Mucosa of rectum (tissue), 2 donors: ENCODE measurements around the gene EIF4A3.

Experiments
- H3K27ac ChIP-seq, 2 donors: one replicate each; pipeline ENCODE4 v1.7.0; 2013; ENCODE audit warnings: inconsistent platforms in 2 of 2, low read depth in 2 of 2, low read length in 2 of 2
- H3K27me3 ChIP-seq, 2 donors: one replicate each; pipeline ENCODE4 v1.7.0; 2013; ENCODE audit warnings: low read length in 2 of 2; ENCODE audit not compliant: control insufficient read depth in 2 of 2, insufficient read depth in 2 of 2
- H3K36me3 ChIP-seq, 2 donors: one replicate each; pipeline ENCODE4 v1.7.0; 2013; ENCODE audit warnings: low read length in 2 of 2; ENCODE audit not compliant: control insufficient read depth in 2 of 2, insufficient read depth in 2 of 2
- H3K4me1 ChIP-seq, 2 donors: one replicate each; pipeline ENCODE4 v1.7.0; 2013; ENCODE audit warnings: low read length in 2 of 2, mild to moderate bottlenecking in 1 of 2; ENCODE audit not compliant: control insufficient read depth in 2 of 2, insufficient read depth in 2 of 2
- H3K4me3 ChIP-seq, 2 donors: one replicate each; pipeline ENCODE4 v1.7.0; 2013; ENCODE audit warnings: low read length in 2 of 2
- H3K9ac ChIP-seq, 2 donors: one replicate each; pipeline ENCODE4 v1.7.0; 2013; ENCODE audit warnings: low read length in 2 of 2, low read depth in 1 of 2, mild to moderate bottlenecking in 1 of 2
- H3K9me3 ChIP-seq, 2 donors: one replicate each; pipeline ENCODE4 v1.7.0; 2013; ENCODE audit warnings: low read length in 2 of 2; ENCODE audit not compliant: control insufficient read depth in 2 of 2
- donor health status: healthy.
- donor health status: Normal muscosa, but diverticular disease.

Gene EIF4A3

GRCh38 chr17:80124351-80124981 is 22.5 kb downstream of the EIF4A3 start:
- Histone ChIP-seq H3K36me3 (no peaks in the 10 kb centered on the region), H3K9ac (no peak overlapping the region), H3K27ac (no peak overlapping the region), H3K9me3 (no peaks in the 10 kb centered on the region), H3K27me3 (peaks cover 0 to 3% of the 10 kb centered on the region in 2 donors), H3K4me1 (no peaks in the 10 kb centered on the region), H3K4me3 (no peak overlapping the region)

GRCh38 chr17:80123791-80124190 is 23.1 kb downstream of the EIF4A3 start:
- no peaks in the 10 kb centered on the region for H3K9me3 ChIP-seq
- H3K4me3 ChIP-seq: no peak overlapping the region
- H3K27ac ChIP-seq: no peak overlapping the region
- no peaks in the 10 kb centered on the region for H3K36me3 ChIP-seq
- H3K27me3 ChIP-seq: peaks cover 0 to 3% of the 10 kb centered on the region in 2 donors
- no peaks in the 10 kb centered on the region for H3K4me1 ChIP-seq
- no peak overlapping the region for H3K9ac ChIP-seq

- H3K4me1 ChIP-seq: no peaks in the 10 kb centered on the region
- peaks cover 0 to 2% of the 10 kb centered on the region in 2 donors for H3K36me3 ChIP-seq
- no peaks in the 10 kb centered on the region for H3K9me3 ChIP-seq
- H3K9ac ChIP-seq: no peak overlapping the region
- no peak overlapping the region for H3K27ac ChIP-seq
- no peak overlapping the region for H3K4me3 ChIP-seq
- H3K27me3 ChIP-seq: peaks cover 0 to 3% of the 10 kb centered on the region in 2 donors
These were observed 23.9 kb downstream of the EIF4A3 start for GRCh38 chr17:80122926-80123505.

- Histone ChIP-seq H3K4me1 (no peaks in the 10 kb centered on the region), H3K27ac (no peak overlapping the region), H3K4me3 (no peak overlapping the region), H3K9me3 (no peaks in the 10 kb centered on the region), H3K9ac (no peak overlapping the region), H3K36me3 (peaks cover 0 to 2% of the 10 kb centered on the region in 2 donors), H3K27me3 (peaks cover 0 to 3% of the 10 kb centered on the region in 2 donors)
These were observed 24.8 kb downstream of the EIF4A3 start for GRCh38 chr17:80122026-80122575.

GRCh38 chr17:80119839-80120238 is 27.1 kb downstream of the EIF4A3 start:
- no peak overlapping the region for H3K9ac ChIP-seq
- H3K9me3 ChIP-seq: no peaks in the 10 kb centered on the region
- H3K4me3 ChIP-seq: no peak overlapping the region
- H3K4me1 ChIP-seq: no peaks in the 10 kb centered on the region
- no peak overlapping the region for H3K27ac ChIP-seq
- H3K36me3 ChIP-seq: peaks cover 0 to 2% of the 10 kb centered on the region in 2 donors
- H3K27me3 ChIP-seq: peaks cover 0 to 2% of the 10 kb centered on the region in 2 donors

- Histone ChIP-seq H3K27ac (no peak overlapping the region), H3K4me3 (no peak overlapping the region), H3K9me3 (no peaks in the 10 kb centered on the region), H3K36me3 (peaks cover 0 to 2% of the 10 kb centered on the region in 2 donors), H3K9ac (no peak overlapping the region), H3K27me3 (no peaks in the 10 kb centered on the region), H3K4me1 (no peaks in the 10 kb centered on the region)
These were observed 27.6 kb downstream of the EIF4A3 start for GRCh38 chr17:80119271-80119791.

- Histone ChIP-seq H3K36me3 (peaks cover 0 to 2% of the 10 kb centered on the region in 2 donors), H3K9me3 (no peaks in the 10 kb centered on the region), H3K27me3 (no peaks in the 10 kb centered on the region), H3K27ac (no peak overlapping the region), H3K9ac (no peak overlapping the region), H3K4me3 (no peak overlapping the region), H3K4me1 (no peaks in the 10 kb centered on the region)
These were observed 28.2 kb downstream of the EIF4A3 start for GRCh38 chr17:80118601-80119270.

GRCh38 chr17:80117491-80118401 is 29.2 kb downstream of the EIF4A3 start:
- no peaks in the 10 kb centered on the region for H3K9me3 ChIP-seq
- no peaks in the 10 kb centered on the region for H3K27me3 ChIP-seq
- no peak overlapping the region for H3K27ac ChIP-seq
- no peak overlapping the region for H3K9ac ChIP-seq
- H3K4me1 ChIP-seq: no peaks in the 10 kb centered on the region
- H3K4me3 ChIP-seq: no peak overlapping the region
- H3K36me3 ChIP-seq: peaks cover 0 to 2% of the 10 kb centered on the region in 2 donors

GRCh38 chr17:80116921-80117380 is 30.0 kb downstream of the EIF4A3 start:
- no peak overlapping the region for H3K9ac ChIP-seq
- no peak overlapping the region for H3K27ac ChIP-seq
- no peak overlapping the region for H3K4me3 ChIP-seq
- no peaks in the 10 kb centered on the region for H3K27me3 ChIP-seq
- H3K4me1 ChIP-seq: no peaks in the 10 kb centered on the region
- no peaks in the 10 kb centered on the region for H3K9me3 ChIP-seq
- H3K36me3 ChIP-seq: peaks cover 0 to 2% of the 10 kb centered on the region in 2 donors
